Measurements from ENCODE around the gene SCN5A.

GRCh38 chr3:38576526-38577370, 72.7 kb downstream of the SCN5A start:
- TF ChIP-seq POLR2A (IDR thresholded peaks at IDR 0.05; ENCODE audit: borderline replicate concordance, extremely low read depth, insufficient read depth, insufficient read length): no peak
- TF ChIP-seq, protein P1, sequence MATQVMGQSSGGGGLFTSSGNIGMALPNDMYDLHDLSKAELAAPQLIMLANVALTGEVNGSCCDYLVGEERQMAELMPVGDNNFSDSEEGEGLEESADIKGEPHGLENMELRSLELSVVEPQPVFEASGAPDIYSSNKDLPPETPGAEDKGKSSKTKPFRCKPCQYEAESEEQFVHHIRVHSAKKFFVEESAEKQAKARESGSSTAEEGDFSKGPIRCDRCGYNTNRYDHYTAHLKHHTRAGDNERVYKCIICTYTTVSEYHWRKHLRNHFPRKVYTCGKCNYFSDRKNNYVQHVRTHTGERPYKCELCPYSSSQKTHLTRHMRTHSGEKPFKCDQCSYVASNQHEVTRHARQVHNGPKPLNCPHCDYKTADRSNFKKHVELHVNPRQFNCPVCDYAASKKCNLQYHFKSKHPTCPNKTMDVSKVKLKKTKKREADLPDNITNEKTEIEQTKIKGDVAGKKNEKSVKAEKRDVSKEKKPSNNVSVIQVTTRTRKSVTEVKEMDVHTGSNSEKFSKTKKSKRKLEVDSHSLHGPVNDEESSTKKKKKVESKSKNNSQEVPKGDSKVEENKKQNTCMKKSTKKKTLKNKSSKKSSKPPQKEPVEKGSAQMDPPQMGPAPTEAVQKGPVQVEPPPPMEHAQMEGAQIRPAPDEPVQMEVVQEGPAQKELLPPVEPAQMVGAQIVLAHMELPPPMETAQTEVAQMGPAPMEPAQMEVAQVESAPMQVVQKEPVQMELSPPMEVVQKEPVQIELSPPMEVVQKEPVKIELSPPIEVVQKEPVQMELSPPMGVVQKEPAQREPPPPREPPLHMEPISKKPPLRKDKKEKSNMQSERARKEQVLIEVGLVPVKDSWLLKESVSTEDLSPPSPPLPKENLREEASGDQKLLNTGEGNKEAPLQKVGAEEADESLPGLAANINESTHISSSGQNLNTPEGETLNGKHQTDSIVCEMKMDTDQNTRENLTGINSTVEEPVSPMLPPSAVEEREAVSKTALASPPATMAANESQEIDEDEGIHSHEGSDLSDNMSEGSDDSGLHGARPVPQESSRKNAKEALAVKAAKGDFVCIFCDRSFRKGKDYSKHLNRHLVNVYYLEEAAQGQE (IDR thresholded peaks at IDR 0.05; ENCODE audit: low read depth): no peak
- TF ChIP-seq, protein P2, sequence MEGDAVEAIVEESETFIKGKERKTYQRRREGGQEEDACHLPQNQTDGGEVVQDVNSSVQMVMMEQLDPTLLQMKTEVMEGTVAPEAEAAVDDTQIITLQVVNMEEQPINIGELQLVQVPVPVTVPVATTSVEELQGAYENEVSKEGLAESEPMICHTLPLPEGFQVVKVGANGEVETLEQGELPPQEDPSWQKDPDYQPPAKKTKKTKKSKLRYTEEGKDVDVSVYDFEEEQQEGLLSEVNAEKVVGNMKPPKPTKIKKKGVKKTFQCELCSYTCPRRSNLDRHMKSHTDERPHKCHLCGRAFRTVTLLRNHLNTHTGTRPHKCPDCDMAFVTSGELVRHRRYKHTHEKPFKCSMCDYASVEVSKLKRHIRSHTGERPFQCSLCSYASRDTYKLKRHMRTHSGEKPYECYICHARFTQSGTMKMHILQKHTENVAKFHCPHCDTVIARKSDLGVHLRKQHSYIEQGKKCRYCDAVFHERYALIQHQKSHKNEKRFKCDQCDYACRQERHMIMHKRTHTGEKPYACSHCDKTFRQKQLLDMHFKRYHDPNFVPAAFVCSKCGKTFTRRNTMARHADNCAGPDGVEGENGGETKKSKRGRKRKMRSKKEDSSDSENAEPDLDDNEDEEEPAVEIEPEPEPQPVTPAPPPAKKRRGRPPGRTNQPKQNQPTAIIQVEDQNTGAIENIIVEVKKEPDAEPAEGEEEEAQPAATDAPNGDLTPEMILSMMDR (IDR thresholded peaks at IDR 0.05 in 2 of 3, conservative IDR thresholded peaks at IDR 0.05 in 1 of 3; ENCODE audit: borderline replicate concordance in 1 of 3, insufficient read depth in 1 of 3, low read depth in 2 of 3, low read length in 2 of 3): no peak
- TF ChIP-seq ZNF274 (IDR thresholded peaks at IDR 0.05; ENCODE audit: low read depth, low read length): no peak
- no peak for TF ChIP-seq EZH2 (IDR thresholded peaks at IDR 0.05)
- TF ChIP-seq EGR1 (IDR thresholded peaks at IDR 0.05; ENCODE audit: low read depth): no peak
- TF ChIP-seq YY1 (IDR thresholded peaks at IDR 0.05; ENCODE audit: extremely low read depth, insufficient replicate concordance, low read depth, low read length): no peak
- TF ChIP-seq TCF7L2 (IDR thresholded peaks at IDR 0.05; ENCODE audit: borderline replicate concordance, extremely low read depth, insufficient read depth, insufficient read length): no peak
- no peak for TF ChIP-seq POLR2AphosphoS5 (IDR thresholded peaks at IDR 0.05; ENCODE audit: low read depth, low read length)
- TF ChIP-seq SP1 (IDR thresholded peaks at IDR 0.05; ENCODE audit: low read depth): no peak
- no peak for TF ChIP-seq SIN3A (IDR thresholded peaks at IDR 0.05; ENCODE audit: low read depth)
- TF ChIP-seq FOSL1 (IDR thresholded peaks at IDR 0.05; ENCODE audit: low read depth): no peak
- no peak for TF ChIP-seq ATF3 (IDR thresholded peaks at IDR 0.05)
